ENCODE data around the gene VDAC1. TPM values are rescaled to one million over a fixed set of nuclear protein-coding genes. Genes with fewer than 3 reads are reported as not detected.

The VDAC1 gene
- total and polyA plus RNA-seq, 9 donors = 193 to 247 (median 216) TPM

DNA sequence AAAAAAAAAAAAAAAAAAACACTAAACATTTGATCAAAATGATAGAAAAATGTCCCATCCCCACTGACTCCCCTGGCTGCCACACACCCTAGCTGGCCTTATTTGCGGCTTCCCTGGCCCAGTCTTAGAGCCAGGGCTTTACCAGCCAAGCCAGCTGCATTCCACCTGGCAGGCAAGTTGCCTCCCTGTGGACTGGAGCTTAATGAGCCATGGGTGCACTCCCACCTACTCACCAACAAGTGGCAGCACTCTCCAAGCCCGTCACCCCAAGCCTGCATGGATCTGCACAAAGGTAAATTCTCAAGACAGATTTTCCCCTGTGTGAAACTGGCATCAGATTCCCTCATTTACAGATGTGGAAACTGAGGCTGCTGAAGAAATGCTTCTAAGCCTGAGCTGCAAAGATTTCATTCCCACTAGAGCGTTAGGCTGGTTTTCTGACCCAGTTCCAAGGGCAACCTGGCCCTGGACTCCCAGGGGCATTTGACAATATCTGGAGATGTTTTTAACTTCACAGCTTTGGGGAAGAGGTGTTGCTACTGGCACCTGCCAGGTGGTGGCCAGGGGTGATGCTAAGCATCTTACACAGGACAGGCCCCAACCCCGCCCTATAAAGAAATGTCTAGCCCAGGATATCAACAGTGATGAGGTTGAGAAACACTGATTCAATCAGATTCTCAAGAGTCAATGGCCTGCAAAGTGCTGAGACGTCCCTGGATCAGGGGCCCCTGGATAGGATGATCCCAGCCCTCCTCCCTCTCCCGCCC is 21.9 kb upstream of the VDAC1 start:
- no peak for DNase-seq

DNA sequence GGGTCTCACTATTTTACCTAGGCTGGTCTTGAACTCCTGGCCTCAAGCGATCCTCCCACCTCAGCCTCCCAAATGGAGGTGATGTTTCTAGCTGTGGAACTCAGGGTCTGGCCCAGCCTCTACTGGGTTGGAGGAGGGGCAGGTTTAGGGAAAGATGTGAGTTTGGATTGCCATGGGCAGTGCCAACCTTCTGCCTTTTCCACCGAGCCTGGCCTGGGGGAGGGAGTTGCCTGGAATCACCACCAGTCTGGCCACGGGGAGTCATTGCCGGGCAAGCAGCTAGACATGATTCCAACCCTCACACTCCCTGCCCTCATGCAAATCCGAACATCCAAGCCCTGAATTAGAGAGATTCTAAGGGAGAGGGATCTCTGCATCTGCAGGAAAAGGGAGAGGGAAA is 21.0 kb upstream of the VDAC1 start:
- no peaks in the 10 kb centered on the region for H3K9me3 ChIP-seq (replicated peaks; ENCODE audit: control insufficient read depth, low read depth, low read length)
- H3K27me3 ChIP-seq (ENCODE audit: control insufficient read depth, insufficient read depth, low read length) = peaks cover 2% of the 10 kb centered on the region
- H3K27ac ChIP-seq (ENCODE audit: low read length) = no peak overlapping the region
- no peaks in the 10 kb centered on the region for H3K4me1 ChIP-seq (ENCODE audit: control insufficient read depth, insufficient read depth, low read length)
- DNase-seq = no peak
- H3K36me3 ChIP-seq (ENCODE audit: control insufficient read depth, insufficient read depth, low read length) = no peaks in the 10 kb centered on the region
- WGBS (ENCODE audit: insufficient coverage) = no CpG with 5 or more reads among the region's 5 CpGs
- H3K4me3 ChIP-seq (ENCODE audit: low read length) = no peak overlapping the region

More for the DNA sequence above, 21.9 kb upstream of the VDAC1 start:
- Histone ChIP-seq H3K4me1 (ENCODE audit: control insufficient read depth, insufficient read depth, low read length) (no peaks in the 10 kb centered on the region), H3K27me3 (ENCODE audit: control insufficient read depth, insufficient read depth, low read length) (peaks cover 2% of the 10 kb centered on the region), H3K36me3 (ENCODE audit: control insufficient read depth, insufficient read depth, low read length) (no peaks in the 10 kb centered on the region), H3K27ac (ENCODE audit: low read length) (no peak overlapping the region), H3K4me3 (ENCODE audit: low read length) (no peak overlapping the region), H3K9me3 (replicated peaks; ENCODE audit: control insufficient read depth, low read depth, low read length) (no peaks in the 10 kb centered on the region)
- WGBS (ENCODE audit: insufficient coverage) = 43% methylated on average over 4 of the region's 6 CpGs

DNA sequence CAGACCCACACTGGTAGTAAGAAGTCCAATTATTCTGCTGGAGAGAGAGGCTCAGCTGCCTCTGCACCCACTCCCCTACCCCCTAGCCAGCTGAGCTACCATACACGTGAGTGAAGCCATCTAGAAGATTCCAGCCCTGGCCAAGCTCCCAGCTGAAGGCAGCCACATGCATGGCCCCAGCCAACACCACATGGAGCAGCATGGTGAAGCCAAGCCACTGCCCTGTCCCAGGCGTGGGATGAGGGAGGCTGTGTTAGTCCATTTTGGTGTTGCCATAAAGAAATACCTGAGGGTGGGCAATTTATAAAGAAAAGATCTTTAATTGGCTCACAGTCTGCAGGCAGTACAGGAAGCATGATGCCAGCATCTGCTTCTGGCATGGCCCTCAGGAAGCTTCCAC is 20.0 kb upstream of the VDAC1 start:
- Histone ChIP-seq H3K9me3 (replicated peaks; ENCODE audit: control insufficient read depth, low read depth, low read length) (no peaks in the 10 kb centered on the region), H3K4me1 (ENCODE audit: control insufficient read depth, insufficient read depth, low read length) (no peaks in the 10 kb centered on the region)
- 86% methylated on average over 1 of the region's 2 CpGs for WGBS (ENCODE audit: insufficient coverage)

GRCh38 chr5:134022333-134022732 is 17.6 kb upstream of the VDAC1 start:
- H3K27ac ChIP-seq (ENCODE audit: low read length) = no peak overlapping the region

More for the DNA sequence above, 20.0 kb upstream of the VDAC1 start:
- no peak for DNase-seq
- no peak overlapping the region for H3K4me3 ChIP-seq (ENCODE audit: low read length)
- H3K27me3 ChIP-seq (ENCODE audit: control insufficient read depth, insufficient read depth, low read length) = peaks cover 2% of the 10 kb centered on the region
- no peak overlapping the region for H3K27ac ChIP-seq (ENCODE audit: low read length)
- no peaks in the 10 kb centered on the region for H3K36me3 ChIP-seq (ENCODE audit: control insufficient read depth, insufficient read depth, low read length)

DNA sequence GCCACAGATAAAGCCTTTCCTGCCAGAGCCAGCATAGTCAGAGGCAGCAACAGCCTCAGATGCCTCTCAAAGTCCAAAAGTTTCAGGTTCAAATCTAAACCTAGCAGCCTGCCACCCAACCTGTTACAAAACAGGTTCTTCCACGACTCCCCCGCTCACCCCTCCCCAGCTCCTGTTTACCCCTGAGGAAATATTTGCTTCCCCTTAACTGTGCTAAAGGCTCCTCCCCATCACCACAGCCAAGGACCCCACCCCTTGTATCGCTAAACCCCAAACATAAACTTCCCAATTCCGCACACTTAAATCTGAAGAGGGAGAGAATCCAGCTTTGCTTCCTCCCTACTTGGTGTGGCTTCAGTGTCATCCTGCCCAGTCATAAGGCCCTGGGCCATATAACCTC is 15.4 kb upstream of the VDAC1 start:
- H3K27ac ChIP-seq (ENCODE audit: low read length) = no peak overlapping the region
- no peak for DNase-seq
- 55% methylated on average over 2 of the region's 4 CpGs for WGBS (ENCODE audit: insufficient coverage)

More at GRCh38 chr5:134022333-134022732, 17.6 kb upstream of the VDAC1 start:
- Histone ChIP-seq H3K27me3 (ENCODE audit: control insufficient read depth, insufficient read depth, low read length) (no peaks in the 10 kb centered on the region), H3K4me1 (ENCODE audit: control insufficient read depth, insufficient read depth, low read length) (no peaks in the 10 kb centered on the region), H3K36me3 (ENCODE audit: control insufficient read depth, insufficient read depth, low read length) (no peaks in the 10 kb centered on the region), H3K9me3 (replicated peaks; ENCODE audit: control insufficient read depth, low read depth, low read length) (no peaks in the 10 kb centered on the region), H3K4me3 (ENCODE audit: low read length) (no peak overlapping the region)
- DNase-seq = no peak
- WGBS (ENCODE audit: insufficient coverage) = no CpG with 5 or more reads among the region's 4 CpGs

GRCh38 chr5:134019636-134020035 is 14.9 kb upstream of the VDAC1 start:
- Histone ChIP-seq H3K36me3 (ENCODE audit: control insufficient read depth, insufficient read depth, low read length) (no peaks in the 10 kb centered on the region), H3K27ac (ENCODE audit: low read length) (no peak overlapping the region), H3K4me1 (ENCODE audit: control insufficient read depth, insufficient read depth, low read length) (no peaks in the 10 kb centered on the region), H3K9me3 (replicated peaks; ENCODE audit: control insufficient read depth, low read depth, low read length) (no peaks in the 10 kb centered on the region), H3K27me3 (ENCODE audit: control insufficient read depth, insufficient read depth, low read length) (no peaks in the 10 kb centered on the region), H3K4me3 (ENCODE audit: low read length) (no peak overlapping the region)
- DNase-seq = no peak
- WGBS (ENCODE audit: insufficient coverage) = 67% methylated on average over 2 of the region's 4 CpGs

More for the DNA sequence above, 15.4 kb upstream of the VDAC1 start:
- H3K27me3 ChIP-seq (ENCODE audit: control insufficient read depth, insufficient read depth, low read length) = no peaks in the 10 kb centered on the region
- no peak overlapping the region for H3K4me3 ChIP-seq (ENCODE audit: low read length)
- H3K9me3 ChIP-seq (replicated peaks; ENCODE audit: control insufficient read depth, low read depth, low read length) = no peaks in the 10 kb centered on the region
- H3K4me1 ChIP-seq (ENCODE audit: control insufficient read depth, insufficient read depth, low read length) = no peaks in the 10 kb centered on the region
- H3K36me3 ChIP-seq (ENCODE audit: control insufficient read depth, insufficient read depth, low read length) = no peaks in the 10 kb centered on the region

DNA sequence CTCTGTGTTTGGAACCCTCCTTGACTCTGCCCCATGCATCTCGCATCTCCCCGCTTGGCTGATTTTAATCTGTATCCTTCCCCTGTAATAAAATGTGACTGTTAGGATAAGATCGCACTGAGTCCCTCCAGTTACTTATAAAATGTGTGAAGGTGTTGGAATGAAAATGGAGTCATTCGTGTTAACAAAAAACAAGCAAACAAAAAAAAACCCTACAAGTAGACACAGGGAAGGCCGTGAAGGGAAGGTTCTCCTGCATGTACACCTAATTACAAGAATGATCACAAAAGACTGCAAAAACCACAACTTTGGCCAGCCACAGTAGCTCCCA is 14.2 kb upstream of the VDAC1 start:
- no peak overlapping the region for H3K27ac ChIP-seq (ENCODE audit: low read length)
- no peaks in the 10 kb centered on the region for H3K9me3 ChIP-seq (replicated peaks; ENCODE audit: control insufficient read depth, low read depth, low read length)
- no peak overlapping the region for H3K4me3 ChIP-seq (ENCODE audit: low read length)
- DNase-seq = no peak
- no peaks in the 10 kb centered on the region for H3K27me3 ChIP-seq (ENCODE audit: control insufficient read depth, insufficient read depth, low read length)
- no peaks in the 10 kb centered on the region for H3K36me3 ChIP-seq (ENCODE audit: control insufficient read depth, insufficient read depth, low read length)
- no peaks in the 10 kb centered on the region for H3K4me1 ChIP-seq (ENCODE audit: control insufficient read depth, insufficient read depth, low read length)
- WGBS (ENCODE audit: insufficient coverage) = no CpG with 5 or more reads among the region's 5 CpGs

- no peak for DNase-seq
- Histone ChIP-seq H3K36me3 (ENCODE audit: control insufficient read depth, insufficient read depth, low read length) (no peaks in the 10 kb centered on the region), H3K27me3 (ENCODE audit: control insufficient read depth, insufficient read depth, low read length) (no peaks in the 10 kb centered on the region), H3K4me3 (ENCODE audit: low read length) (no peak overlapping the region), H3K4me1 (ENCODE audit: control insufficient read depth, insufficient read depth, low read length) (no peaks in the 10 kb centered on the region), H3K27ac (ENCODE audit: low read length) (no peak overlapping the region), H3K9me3 (replicated peaks; ENCODE audit: control insufficient read depth, low read depth, low read length) (no peaks in the 10 kb centered on the region)
- WGBS (ENCODE audit: insufficient coverage) = 56% methylated on average over 6 of the region's 9 CpGs
Observed at GRCh38 chr5:134018154-134018985, 13.6 kb upstream of the VDAC1 start.

- Histone ChIP-seq H3K4me3 (ENCODE audit: low read length) (no peak overlapping the region), H3K27me3 (ENCODE audit: control insufficient read depth, insufficient read depth, low read length) (no peaks in the 10 kb centered on the region), H3K27ac (ENCODE audit: low read length) (no peak overlapping the region), H3K4me1 (ENCODE audit: control insufficient read depth, insufficient read depth, low read length) (peaks cover 13% of the 10 kb centered on the region), H3K36me3 (ENCODE audit: control insufficient read depth, insufficient read depth, low read length) (no peaks in the 10 kb centered on the region), H3K9me3 (replicated peaks; ENCODE audit: control insufficient read depth, low read depth, low read length) (no peaks in the 10 kb centered on the region)
- no peak for DNase-seq
- no CpG with 5 or more reads among the region's 2 CpGs for WGBS (ENCODE audit: insufficient coverage)
Observed at GRCh38 chr5:134008266-134008749, 3.5 kb upstream of the VDAC1 start.

- no peak for DNase-seq
- H3K4me3 ChIP-seq (ENCODE audit: low read length) = no peak overlapping the region
- no peak overlapping the region for H3K27ac ChIP-seq (ENCODE audit: low read length)
- H3K9me3 ChIP-seq (replicated peaks; ENCODE audit: control insufficient read depth, low read depth, low read length) = no peaks in the 10 kb centered on the region
- H3K36me3 ChIP-seq (ENCODE audit: control insufficient read depth, insufficient read depth, low read length) = peaks cover 3% of the 10 kb centered on the region
- WGBS (ENCODE audit: insufficient coverage) = 81% methylated on average over 4 of the region's 14 CpGs
- no peaks in the 10 kb centered on the region for H3K27me3 ChIP-seq (ENCODE audit: control insufficient read depth, insufficient read depth, low read length)
- H3K4me1 ChIP-seq (ENCODE audit: control insufficient read depth, insufficient read depth, low read length) = peaks cover 19% of the 10 kb centered on the region
Observed at GRCh38 chr5:134007581-134008265, 2.9 kb upstream of the VDAC1 start.
